IMR-90 (cell line): ENCODE results near the gene SYNPO2. TPM values are rescaled to one million over a fixed set of nuclear protein-coding genes. Genes with fewer than 3 reads are reported as not detected.

ENCODE experiments used
- ATAC-seq: fragments of 200-7000 bp; cut with Tn5 transposase; 2 replicates; pipeline ENCODE4 v1.9.1; 2020; ENCODE audit warnings: low read depth, mild to moderate bottlenecking, moderate library complexity
- BruUV-seq: library from RNA; stranded (reverse); fragments of 400-500 nt; replicated peaks from 2 replicates; lab custom pipeline; 2021; lab: Mats Ljungman, UMichigan
- CTCF ChIA-PET: fragments of 300-600 bp; formaldehyde crosslinking; extraction: SDS; loops from one replicate; lab custom pipeline; 2021; ENCODE audit warnings: antibody characterized with exemption; lab: Yijun Ruan, JAX
- POLR2A ChIA-PET: fragments of 300-600 bp; sonication (Branson Sonifier 250); formaldehyde crosslinking; loops from one replicate; lab custom pipeline; 2022; ENCODE audit warnings: antibody characterized with exemption; ENCODE audit not compliant: unreplicated experiment; lab: Charles Lee
- DNase-seq: peaks from one replicate; pipeline ENCODE4 v3.0.0; 2013
- H2AFZ ChIP-seq: replicated peaks from 2 replicates; pipeline ENCODE3; 2013; ENCODE audit warnings: low read length, mild to moderate bottlenecking; ENCODE audit not compliant: poor library complexity
- H2AK5ac ChIP-seq: 2 replicates; pipeline ENCODE4 v1.6.1; 2013; ENCODE audit warnings: low read depth, low read length, inconsistent platforms
- H2AK9ac ChIP-seq: replicated peaks from 2 replicates; pipeline ENCODE3; 2013; ENCODE audit warnings: mild to moderate bottlenecking, low read depth, low read length, moderate library complexity; ENCODE audit not compliant: poor library complexity
- H2BK120ac ChIP-seq: 2 replicates; pipeline ENCODE4 v1.6.1; 2013; ENCODE audit warnings: low read depth, low read length, inconsistent platforms
- H2BK15ac ChIP-seq: 3 replicates; pipeline ENCODE4 v1.6.1; 2013; ENCODE audit warnings: low read depth, low read length, inconsistent platforms
- H2BK20ac ChIP-seq: 2 replicates; pipeline ENCODE4 v1.6.1; 2013; ENCODE audit warnings: low read depth, mild to moderate bottlenecking, inconsistent platforms, low read length, moderate library complexity
- H2BK5ac ChIP-seq: 2 replicates; pipeline ENCODE4 v1.6.1; 2013; ENCODE audit warnings: mild to moderate bottlenecking, low read depth, low read length, inconsistent platforms; ENCODE audit not compliant: poor library complexity, severe bottlenecking
- H3K14ac ChIP-seq: replicated peaks from 2 replicates; pipeline ENCODE4 v1.6.1; 2013; ENCODE audit warnings: low read depth, low read length, inconsistent platforms
- H3K18ac ChIP-seq: 2 replicates; pipeline ENCODE4 v1.6.1; 2013; ENCODE audit warnings: low read depth, low read length, control low read depth
- H3K23ac ChIP-seq: 2 replicates; pipeline ENCODE4 v1.6.1; 2013; ENCODE audit warnings: low read depth, low read length, inconsistent platforms
- H3K27ac ChIP-seq: 2 replicates; pipeline ENCODE4 v1.5.1; 2013; ENCODE audit warnings: mild to moderate bottlenecking, control low read depth, low read length; ENCODE audit not compliant: insufficient read depth
- H3K27me3 ChIP-seq: 2 replicates; pipeline ENCODE4 v1.6.1; 2013; ENCODE audit warnings: low read length; ENCODE audit not compliant: control insufficient read depth, insufficient read depth
- H3K36me3 ChIP-seq: 2 replicates; pipeline ENCODE4 v1.6.1; 2013; ENCODE audit warnings: low read length, mixed read lengths; ENCODE audit not compliant: control insufficient read depth, insufficient read depth
- H3K4ac ChIP-seq: 2 replicates; pipeline ENCODE4 v1.6.1; 2013; ENCODE audit warnings: low read depth, low read length, inconsistent platforms
- H3K4me1 ChIP-seq: 2 replicates; pipeline ENCODE4 v1.6.1; 2013; ENCODE audit warnings: low read length, mixed read lengths; ENCODE audit not compliant: control insufficient read depth, insufficient read depth
- H3K4me2 ChIP-seq: 2 replicates; pipeline ENCODE4 v1.6.1; 2013; ENCODE audit warnings: low read depth, mild to moderate bottlenecking, control low read depth, low read length, moderate library complexity
- H3K4me3 ChIP-seq: 2 replicates; pipeline ENCODE4 v1.5.1; 2013; ENCODE audit warnings: low read depth, mild to moderate bottlenecking, control low read depth, low read length, moderate library complexity; ENCODE audit not compliant: insufficient read depth
- H3K56ac ChIP-seq: 2 replicates; pipeline ENCODE4 v1.6.1; 2013; ENCODE audit warnings: low read length, inconsistent platforms; ENCODE audit not compliant: insufficient read depth; ENCODE audit errors: extremely low read depth
- H3K79me1 ChIP-seq, 2 experiments: 2 replicates each; pipeline ENCODE4 v1.6.1; 2013; ENCODE audit warnings: low read length in 2 of 2, inconsistent platforms in 1 of 2, low read depth in 1 of 2
- H3K9ac ChIP-seq: 2 replicates; pipeline ENCODE4 v1.6.1; 2013; ENCODE audit warnings: low read depth, low read length, control low read depth
- H3K9me1 ChIP-seq: 2 replicates; pipeline ENCODE4 v1.6.1; 2013; ENCODE audit warnings: low read length, inconsistent platforms; ENCODE audit not compliant: insufficient read depth
- H3K9me3 ChIP-seq: 2 replicates; pipeline ENCODE4 v1.6.1; 2013; ENCODE audit warnings: low read length; ENCODE audit not compliant: control insufficient read depth, insufficient read depth
- H4K20me1 ChIP-seq: 2 replicates; pipeline ENCODE4 v1.6.1; 2013; ENCODE audit warnings: low read length, inconsistent platforms; ENCODE audit not compliant: insufficient read depth
- H4K5ac ChIP-seq: 2 replicates; pipeline ENCODE4 v1.6.1; 2013; ENCODE audit warnings: mild to moderate bottlenecking, low read depth, low read length, control low read depth
- H4K8ac ChIP-seq, 2 experiments: 2 replicates each; pipeline ENCODE4 v1.6.1; 2013; ENCODE audit warnings: low read depth in 2 of 2, low read length in 2 of 2, control low read depth in 1 of 2, inconsistent platforms in 1 of 2
- H4K91ac ChIP-seq: 2 replicates; pipeline ENCODE4 v1.6.1; 2013; ENCODE audit warnings: low read depth, low read length, inconsistent platforms; ENCODE audit not compliant: insufficient read depth
- CEBPB ChIP-seq: IDR thresholded peaks from 2 replicates; pipeline ENCODE4 v1.6.1; 2012; ENCODE audit warnings: low read depth, low read length, improper control_type of control experiment
- CHD1 ChIP-seq: IDR thresholded peaks from 2 replicates; pipeline ENCODE4 v1.6.1; 2012; ENCODE audit warnings: low read depth, low read length, improper control_type of control experiment
- CTCF ChIP-seq: conservative IDR thresholded peaks from 2 replicates; pipeline ENCODE4 v1.5.1; 2012; ENCODE audit warnings: mild to moderate bottlenecking, low read depth, low read length, improper control_type of control experiment
- MXI1 ChIP-seq: IDR thresholded peaks from 2 replicates; pipeline ENCODE4 v1.6.1; 2012; ENCODE audit warnings: low read depth, mild to moderate bottlenecking, low read length, moderate library complexity, borderline replicate concordance
- NFE2L2 ChIP-seq: fragments of 150-350 bp; IDR thresholded peaks from 2 replicates; pipeline ENCODE4 v1.6.1; 2016; ENCODE audit warnings: low read depth, mild to moderate bottlenecking, low read length
- POLR2A ChIP-seq: IDR thresholded peaks from 2 replicates; pipeline ENCODE4 v1.6.1; 2012; ENCODE audit warnings: mild to moderate bottlenecking, low read depth, low read length
- RCOR1 ChIP-seq: IDR thresholded peaks from 2 replicates; pipeline ENCODE4 v1.6.1; 2012; ENCODE audit warnings: mild to moderate bottlenecking, low read length, improper control_type of control experiment; ENCODE audit not compliant: insufficient replicate concordance
- SMC3 ChIP-seq: fragments of 150-350 bp; IDR thresholded peaks from 2 replicates; pipeline ENCODE4 v1.6.1; 2016; ENCODE audit warnings: low read depth, mild to moderate bottlenecking, antibody characterized with exemption, low read length, moderate library complexity
- WGBS, 2 experiments: methylation state at CpG; one replicate each; pipeline versions ENCODE4 v1.1.5 to v1.1.7; 2013; ENCODE audit warnings: missing lambda C conversion rate in 2 of 2; ENCODE audit not compliant: insufficient read length in 1 of 2; ENCODE audit errors: extremely low coverage in 2 of 2; 5-methylcytosine and 5-hydroxymethylcytosine counted together
- dilution Hi-C: fragments of 300-500 bp; cut with HindIII; formaldehyde crosslinking; loops from one replicate; pipeline ENCODE4 v1.14.3; 2018; ENCODE audit warnings: low sequenced_read_pairs; ENCODE audit not compliant: unreplicated experiment
- in situ Hi-C: fragments of 300-500 bp; cut with MboI; formaldehyde crosslinking; loops from 3 replicates; pipeline ENCODE4 v1.14.3; 2019; ENCODE audit warnings: low sequenced_read_pairs, inconsistent platforms, mixed read lengths
- intact Hi-C: fragments of 100-400 bp; cut with micrococcal nuclease; formaldehyde crosslinking; loops from 2 replicates; pipeline ENCODE4 v1.10.0; 2022
- polyA plus RNA-seq, 3 experiments: library from polyadenylated mRNA; depleted of rRNA; stranded (reverse); fragments of >200 nt; gene quantifications; 2 replicates each; pipeline ENCODE4 v1.2.3, GENCODE V29; 2012; ENCODE audit warnings: low replicate concordance in 1 of 3
- total RNA-seq: library from RNA; depleted of rRNA; stranded (reverse); fragments of >200 nt; gene quantifications from 2 replicates; pipeline ENCODE4 v1.2.3, GENCODE V29; 2012

The SYNPO2 gene
- total and polyA plus RNA-seq, 2 of the 4 experiments (the other 2 are of a cell fraction) = 0.99 to 1.8 TPM

DNA sequence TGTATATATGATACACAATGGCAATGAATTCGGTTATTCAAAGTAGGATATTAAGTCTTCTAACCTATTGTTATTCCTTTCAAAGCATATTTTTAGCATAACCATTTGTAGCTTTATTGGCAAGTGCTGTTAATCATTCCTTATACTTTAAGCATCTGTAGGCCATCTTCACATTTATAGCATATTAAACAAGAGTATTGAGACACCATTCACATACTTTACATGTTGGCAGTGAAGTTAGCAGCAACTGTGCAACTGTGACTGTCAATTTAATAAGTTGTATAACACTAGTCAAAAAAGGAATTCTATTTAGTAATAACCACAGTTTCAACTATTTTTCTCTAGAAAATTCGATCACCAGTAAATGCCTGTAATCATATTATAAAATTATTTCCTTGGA lies 139.6 kb downstream of the SYNPO2 start:
- intact Hi-C loops (no loop called here), dilution Hi-C loops (no loop called here), in situ Hi-C loops (loop anchor here (5.0 kb wide), 1 partner anchor 41 kb away; no protein-coding TSS in a partner anchor)
- H3K18ac ChIP-seq = peak overlapping the region; percentile 45; the same call in 1 of the 2 replicates
- H3K4me2 ChIP-seq = peak overlapping the region; percentile 46; the same call in 1 of the 2 replicates
- no peak overlapping the region for H3K9ac ChIP-seq
- peaks cover 9% of the 10 kb centered on the region for H3K4me1 ChIP-seq
- no peak overlapping the region for H4K91ac ChIP-seq
- H2AK9ac ChIP-seq = no peak overlapping the region
- no peak overlapping the region for H3K23ac ChIP-seq
- peak overlapping the region; percentile 18; the same call in 1 of the 2 replicates for H3K4me3 ChIP-seq
- H3K9me1 ChIP-seq = peaks cover 8% of the 10 kb centered on the region; the same call in 1 of the 2 replicates
- ChIA-PET CTCF (no interaction called here), POLR2A (no interaction called here)
- ATAC-seq (no peak), DNase-seq (no peak)
- no peak overlapping the region for H3K56ac ChIP-seq
- H3K4ac ChIP-seq = no peak overlapping the region
- H2BK20ac ChIP-seq = no peak overlapping the region
- no peak overlapping the region for H3K14ac ChIP-seq
- WGBS, 2 experiments = no CpG with 5 or more reads among the region's 2 CpGs
- H3K27ac ChIP-seq = no peak overlapping the region
- no peak overlapping the region for H2AFZ ChIP-seq
- TF ChIP-seq SMC3 = no peak
- no peak for TF ChIP-seq CTCF
- no peak for TF ChIP-seq CHD1
- no peak for TF ChIP-seq NFE2L2
- no peak for TF ChIP-seq MXI1
- TF ChIP-seq POLR2A = no peak
- no peak for TF ChIP-seq RCOR1
- no peak for TF ChIP-seq CEBPB
- peaks cover 8% of the 10 kb centered on the region for H3K36me3 ChIP-seq
- H2BK120ac ChIP-seq = no peak overlapping the region; the same call in 1 of the 2 replicates
- peaks cover 0 to 7% of the 10 kb centered on the region in 2 experiments; a peak in 1 of 4 replicates for H3K79me1 ChIP-seq
- H2BK15ac ChIP-seq = no peak overlapping the region; the same call in 2 of the 3 replicates
- BruUV-seq = TSS peak; percentile 3
- no peak overlapping the region for H2AK5ac ChIP-seq
- no peak overlapping the region; the same call in 1 of the 2 replicates for H4K5ac ChIP-seq
- peak overlapping the region; percentile 46 for H2BK5ac ChIP-seq
- peak overlapping the region in 1 of 2 experiments; percentile 31; a peak in 1 of 4 replicates for H4K8ac ChIP-seq
- H3K27me3 ChIP-seq = no peaks in the 10 kb centered on the region
- no peaks in the 10 kb centered on the region for H4K20me1 ChIP-seq
- H3K9me3 ChIP-seq = no peaks in the 10 kb centered on the region
